K562 (cell line): ENCODE data around the gene GLIS2. TPM values are rescaled to one million over a fixed set of nuclear protein-coding genes. Genes with fewer than 3 reads are reported as not detected.

ENCODE experiments used
- ATAC-seq: fragments of 200-7000 bp; cut with Tn5 transposase; 3 replicates; pipeline ENCODE4 v1.9.1; 2020; ENCODE audit warnings: moderate library complexity
- BruUV-seq: library from RNA; stranded (reverse); fragments of 400-500 nt; replicated peaks from 2 replicates; lab custom pipeline; 2021; lab: Mats Ljungman, UMichigan
- CTCF ChIA-PET: fragments of 300-600 bp; formaldehyde crosslinking; extraction: SDS; loops from one replicate; lab custom pipeline; 2021; ENCODE audit warnings: low intra/inter-chr PET ratio; lab: Yijun Ruan, JAX
- POLR2A ChIA-PET: fragments of 300-600, 350-650 bp; sonication (Branson Sonifier 250); formaldehyde crosslinking; extraction: SDS; loops from one replicate; lab custom pipeline; 2021; ENCODE audit warnings: antibody characterized with exemption, inconsistent platforms; lab: Yijun Ruan, JAX
- DNase-seq, 4 experiments: peaks; one replicate each; pipeline versions ENCODE4 v3.0.0 to v3.0.0-alpha.2; 2011 to 2018; ENCODE audit warnings: low spot score in 3 of 4, mixed read lengths in 3 of 4; ENCODE audit errors: extremely low read depth in 1 of 4
- FAIRE-seq: peaks from 2 replicates; lab custom pipeline; 2011; peaks lifted over from hg19 to GRCh38; lab: Jason Lieb, UNC
- H2AFZ ChIP-seq: 2 replicates; pipeline ENCODE4 v1.6.0; 2011; ENCODE audit warnings: low read depth, low read length, control low read depth, inconsistent platforms
- H3K27ac ChIP-seq: fragments of 200-600 bp; 3 replicates; pipeline ENCODE4 v1.8.0; 2011; ENCODE audit warnings: low read depth, mild to moderate bottlenecking, control low read depth, inconsistent platforms, low read length, moderate library complexity, mixed read lengths; ENCODE audit errors: extremely low read depth
- H3K27me3 ChIP-seq, 2 experiments: fragments of 300-600 bp in 1 of 2; 2 replicates in 1 of 2; 3 replicates in 1 of 2; pipeline versions ENCODE4 v1.6.0 to v1.8.0; 2011; ENCODE audit warnings: inconsistent platforms in 2 of 2, low read length in 2 of 2, mild to moderate bottlenecking in 1 of 2, mixed read lengths in 1 of 2, moderate library complexity in 1 of 2; ENCODE audit not compliant: control insufficient read depth in 2 of 2, insufficient read depth in 2 of 2
- H3K36me3 ChIP-seq: fragments of 300-600 bp; 3 replicates; pipeline ENCODE4 v1.8.0; 2011; ENCODE audit warnings: mild to moderate bottlenecking, low read length, inconsistent platforms; ENCODE audit not compliant: control insufficient read depth, insufficient read depth
- H3K4me1 ChIP-seq, 2 experiments: fragments of 200-600 bp in 1 of 2; replicated peaks in 1 of 2; 2 replicates in 1 of 2; 3 replicates in 1 of 2; pipeline versions ENCODE4 v1.5.1 to v1.8.0; 2011; ENCODE audit warnings: inconsistent platforms in 2 of 2, low read length in 2 of 2, mild to moderate bottlenecking in 1 of 2, mixed read lengths in 1 of 2, moderate library complexity in 1 of 2; ENCODE audit not compliant: control insufficient read depth in 2 of 2, insufficient read depth in 2 of 2
- H3K4me2 ChIP-seq: 2 replicates; pipeline ENCODE4 v1.6.1; 2011; ENCODE audit warnings: low read length, control low read depth, inconsistent platforms, mixed read lengths; ENCODE audit not compliant: insufficient read depth
- H3K4me3 ChIP-seq: fragments of 200-600 bp; sonication (generic), shearing (Covaris generic); 2 replicates; pipeline ENCODE4 v1.5.1; 2016; ENCODE audit warnings: control low read depth, inconsistent platforms
- H3K79me2 ChIP-seq: fragments of 200-600 bp; 3 replicates; pipeline ENCODE4 v1.8.0; 2011; ENCODE audit warnings: low read length, inconsistent platforms; ENCODE audit not compliant: control insufficient read depth, insufficient read depth
- H3K9ac ChIP-seq, 2 experiments: 2 replicates each; pipeline versions ENCODE4 v1.6.0 to v1.6.1; 2011; ENCODE audit warnings: low read depth in 2 of 2, low read length in 2 of 2, control low read depth in 1 of 2, inconsistent platforms in 1 of 2, mild to moderate bottlenecking in 1 of 2, mixed read lengths in 1 of 2; ENCODE audit not compliant: insufficient read depth in 1 of 2
- H3K9me1 ChIP-seq: one replicate; pipeline ENCODE4 v1.6.0; 2011; ENCODE audit warnings: inconsistent platforms, mild to moderate bottlenecking, low read length, moderate library complexity; ENCODE audit not compliant: control insufficient read depth, insufficient read depth
- H3K9me3 ChIP-seq: replicated peaks from 2 replicates; pipeline ENCODE4 v1.5.1; 2011; ENCODE audit warnings: low read depth, low read length, inconsistent platforms; ENCODE audit not compliant: control insufficient read depth, insufficient read depth
- H4K20me1 ChIP-seq: replicated peaks from 2 replicates; pipeline ENCODE4 v1.6.1; 2011; ENCODE audit warnings: low read length, inconsistent platforms, mixed read lengths; ENCODE audit not compliant: control insufficient read depth, insufficient read depth
- ASH1L ChIP-seq: fragments of 450-650 bp; IDR thresholded peaks from 2 replicates; pipeline ENCODE4 v1.6.1; 2018; ENCODE audit warnings: borderline replicate concordance, mild to moderate bottlenecking, low read depth; ENCODE audit not compliant: partially characterized antibody
- FOS ChIP-seq: IDR thresholded peaks from 3 replicates; pipeline ENCODE4 v1.6.1; 2011; ENCODE audit not compliant: insufficient read length; ENCODE audit errors: extremely low read depth
- MBD2 ChIP-seq: sonication (generic); IDR thresholded peaks from 2 replicates; pipeline ENCODE4 v1.6.1; 2016; ENCODE audit warnings: low read depth, borderline replicate concordance
- NFYB ChIP-seq: IDR thresholded peaks from 2 replicates; pipeline ENCODE4 v1.6.1; 2011; ENCODE audit warnings: mild to moderate bottlenecking, moderate library complexity; ENCODE audit not compliant: insufficient read length; ENCODE audit errors: extremely low read depth
- RBM25 ChIP-seq: fragments of 200-400 bp; formaldehyde crosslinking; IDR thresholded peaks from 2 replicates; pipeline ENCODE4 v1.6.1; 2018; ENCODE audit warnings: low read length, low read depth, moderate library complexity; ENCODE audit not compliant: severe bottlenecking
- WGBS: fragments of 100-300 bp; shearing (Covaris generic); methylation state at CpG from one replicate; pipeline ENCODE4 v1.1.6; 2016; ENCODE audit warnings: low coverage, mixed read lengths; ENCODE audit not compliant: insufficient coverage; ENCODE audit errors: missing lambda C conversion rate; 5-methylcytosine and 5-hydroxymethylcytosine counted together
- in situ Hi-C: fragments of 300-500 bp; cut with MboI; formaldehyde crosslinking; loops from 4 replicates; pipeline ENCODE4 v1.15.0; 2018; ENCODE audit warnings: inconsistent platforms, mixed read lengths
- intact Hi-C: fragments of 100-400 bp; cut with micrococcal nuclease; formaldehyde crosslinking; loops from 2 replicates; pipeline ENCODE4 v1.14.2; 2022
- polyA plus RNA-seq, 8 experiments: library from polyadenylated mRNA; depleted of rRNA in 4 of 8; stranded (reverse) in 5 of 8; unstranded in 3 of 8; fragments of >200 nt; fragmentation: Nextera tagmentation in 2 of 8; fragmentation: Illumina TruSeq in 1 of 8; extraction: Ambion mirVana in 2 of 8; extraction: Trizol in 1 of 8; gene quantifications; 2 replicates each; pipeline versions ENCODE4 v1.2.1 to v1.2.3, GENCODE V29; 2011 to 2014; ENCODE audit warnings: inconsistent platforms in 1 of 8, missing spikeins in 1 of 8
- total RNA-seq, 7 experiments: library from RNA; depleted of rRNA in 6 of 7; stranded (reverse); fragments of >200 nt in 6 of 7; fragmentation: Illumina TruSeq in 2 of 7; extraction: Trizol in 2 of 7; gene quantifications; 2 replicates each; pipeline versions ENCODE4 v1.2.1 to v1.2.3, GENCODE V29; 2011 to 2021; ENCODE audit warnings: low replicate concordance in 1 of 7
- TF ChIP-seq, protein P1 (sequence below): fragments of 250-450 bp; sonication (Bioruptor Pico); IDR thresholded peaks from 2 replicates; pipeline ENCODE4 v1.5.0; 2021
- TF ChIP-seq, protein P2 (sequence below), 2 experiments: fragments of 450-650 bp in 1 of 2; sonication (generic) in 1 of 2; formaldehyde crosslinking in 1 of 2; IDR thresholded peaks in 1 of 2; conservative IDR thresholded peaks in 1 of 2; 2 replicates each; pipeline versions ENCODE4 v1.6.1 to v1.8.1; 2016 to 2023; ENCODE audit warnings: mild to moderate bottlenecking in 2 of 2, moderate library complexity in 2 of 2, inconsistent platforms in 1 of 2, missing genetic modification reagents in 1 of 2

The GLIS2 gene
- total and polyA plus RNA-seq, 9 of the 15 experiments (the other 6 are each of a cell fraction or from before 2014, with no cell fraction given), result 0.10 to 9.0 (median 0.57) TPM

DNA sequence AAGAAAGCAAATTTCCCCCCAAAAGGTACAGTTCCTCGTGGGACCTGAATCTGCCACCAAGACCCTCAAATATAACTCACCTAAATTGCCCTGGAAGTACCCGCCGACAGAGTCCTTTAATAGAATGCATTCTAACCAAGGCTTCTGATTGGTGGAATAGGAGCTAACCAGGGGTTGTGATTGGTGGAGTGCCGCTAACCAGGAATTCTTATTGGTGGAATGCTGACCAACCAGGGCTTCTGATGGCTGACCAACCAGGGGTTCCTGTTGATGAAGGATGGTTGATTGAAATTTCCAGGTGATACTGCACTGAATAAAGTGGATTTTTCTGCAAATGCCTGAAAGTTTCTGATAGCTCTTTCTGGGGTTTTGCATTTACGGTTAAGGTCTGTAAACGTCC, 49.5 kb upstream of the GLIS2 start:
- no peak for FAIRE-seq
- DNase-seq, result peak in 3 of 4 experiments; percentile 64 to 84 (median 75)
- no peak for ATAC-seq
- Histone ChIP-seq H3K9ac (no peak overlapping the region), H3K4me3 (no peak overlapping the region), H4K20me1 (peaks cover 6% of the 10 kb centered on the region; the same call in 1 of the 2 replicates), H2AFZ (no peak overlapping the region), H3K36me3 (peaks cover 46% of the 10 kb centered on the region; the same call in 2 of the 3 replicates), H3K4me1 (peaks cover 19 to 51% of the 10 kb centered on the region in 2 experiments; a peak in 4 of 5 replicates), H3K9me1 (peaks cover 6% of the 10 kb centered on the region), H3K27ac (no peak overlapping the region), H3K79me2 (peaks cover 87% of the 10 kb centered on the region), H3K4me2 (no peak overlapping the region), H3K9me3 (no peaks in the 10 kb centered on the region), H3K27me3 (no peaks in the 10 kb centered on the region)
- BruUV-seq, result no TSS peak
- intact Hi-C loops, result no loop called here
- ChIA-PET CTCF (no interaction called here), POLR2A (interaction anchor here (0.5 to 1.8 kb wide), 8 partner anchors 12 to 581 kb away, joined by 3 to 5 read pairs (median 3); partner anchors contain the start of genes GLYR1, PAM16 and UBN1)
- 88% methylated on average over 6 of the region's 6 CpGs for WGBS
- in situ Hi-C loops, result no loop called here
- peak; percentile 88 for TF ChIP-seq FOS
- peak; percentile 83 for TF ChIP-seq ASH1L
- TF ChIP-seq NFYB, result peak; percentile 94
- TF ChIP-seq, protein P1, sequence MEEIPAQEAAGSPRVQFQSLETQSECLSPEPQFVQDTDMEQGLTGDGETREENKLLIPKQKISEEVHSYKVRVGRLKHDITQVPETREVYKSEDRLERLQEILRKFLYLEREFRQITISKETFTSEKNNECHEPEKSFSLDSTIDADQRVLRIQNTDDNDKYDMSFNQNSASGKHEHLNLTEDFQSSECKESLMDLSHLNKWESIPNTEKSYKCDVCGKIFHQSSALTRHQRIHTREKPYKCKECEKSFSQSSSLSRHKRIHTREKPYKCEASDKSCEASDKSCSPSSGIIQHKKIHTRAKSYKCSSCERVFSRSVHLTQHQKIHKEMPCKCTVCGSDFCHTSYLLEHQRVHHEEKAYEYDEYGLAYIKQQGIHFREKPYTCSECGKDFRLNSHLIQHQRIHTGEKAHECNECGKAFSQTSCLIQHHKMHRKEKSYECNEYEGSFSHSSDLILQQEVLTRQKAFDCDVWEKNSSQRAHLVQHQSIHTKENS, result no peak
- TF ChIP-seq RBM25, result peak; percentile 77
- TF ChIP-seq MBD2, result peak; percentile 58; the same call in 1 of the 2 replicates
- TF ChIP-seq, protein P2, sequence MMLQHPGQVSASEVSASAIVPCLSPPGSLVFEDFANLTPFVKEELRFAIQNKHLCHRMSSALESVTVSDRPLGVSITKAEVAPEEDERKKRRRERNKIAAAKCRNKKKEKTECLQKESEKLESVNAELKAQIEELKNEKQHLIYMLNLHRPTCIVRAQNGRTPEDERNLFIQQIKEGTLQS (IDR thresholded peaks at IDR 0.05), result no peak
- TF ChIP-seq, protein P2 (CRISPR knock-in tag; conservative IDR thresholded peaks at IDR 0.05), result no peak
